Endodermal cell (in vitro differentiated cells): ENCODE measurements around the gene SAP30. TPM values are rescaled to one million over a fixed set of nuclear protein-coding genes. Genes with fewer than 3 reads are reported as not detected.

Experiments used
- DNase-seq: peaks from one replicate; pipeline ENCODE4 v3.0.0-alpha.2; 2017
- H3K27ac ChIP-seq: 2 replicates; pipeline ENCODE4 v1.5.1; 2013; ENCODE audit warnings: mild to moderate bottlenecking, low read depth, low read length, moderate library complexity
- H3K27me3 ChIP-seq: 2 replicates; pipeline ENCODE4 v1.6.1; 2013; ENCODE audit warnings: mild to moderate bottlenecking, low read length, moderate library complexity; ENCODE audit not compliant: insufficient read depth, control insufficient read depth, poor library complexity, severe bottlenecking
- H3K36me3 ChIP-seq: 2 replicates; pipeline ENCODE4 v1.7.0; 2013; ENCODE audit warnings: mild to moderate bottlenecking, low read length, moderate library complexity; ENCODE audit not compliant: control insufficient read depth, insufficient read depth
- H3K4me1 ChIP-seq: one replicate; pipeline ENCODE4 v1.7.0; 2013; ENCODE audit warnings: low read length; ENCODE audit not compliant: control insufficient read depth, insufficient read depth
- H3K4me3 ChIP-seq: 2 replicates; pipeline ENCODE4 v1.5.1; 2013; ENCODE audit warnings: mild to moderate bottlenecking, low read length, moderate library complexity
- H3K9ac ChIP-seq: 2 replicates; pipeline ENCODE4 v1.6.1; 2013; ENCODE audit warnings: mild to moderate bottlenecking, low read length, moderate library complexity; ENCODE audit not compliant: poor library complexity, severe bottlenecking; ENCODE audit errors: extremely low read depth
- H3K9me3 ChIP-seq: 2 replicates; pipeline ENCODE4 v1.6.1; 2013; ENCODE audit warnings: mild to moderate bottlenecking, low read length, moderate library complexity; ENCODE audit not compliant: control insufficient read depth
- H3K27ac Mint-ChIP-seq: 2 replicates; pipeline ENCODE4 v1.8.0; 2020; ENCODE audit warnings: mixed read lengths
- H3K27me3 Mint-ChIP-seq: 2 replicates; pipeline ENCODE4 v1.8.0; 2021; ENCODE audit warnings: mild to moderate bottlenecking, mixed read lengths; ENCODE audit not compliant: insufficient read depth
- H3K36me3 Mint-ChIP-seq: 2 replicates; pipeline ENCODE4 v1.8.0; 2020; ENCODE audit warnings: low read depth, mixed read lengths
- H3K4me1 Mint-ChIP-seq: 2 replicates; pipeline ENCODE4 v1.8.0; 2020; ENCODE audit warnings: mixed read lengths
- H3K4me3 Mint-ChIP-seq: 2 replicates; pipeline ENCODE4 v1.8.0; 2020; ENCODE audit warnings: mild to moderate bottlenecking, moderate library complexity, mixed read lengths
- H3K9me3 Mint-ChIP-seq: 2 replicates; pipeline ENCODE4 v1.8.0; 2020; ENCODE audit warnings: mild to moderate bottlenecking, mixed read lengths
- WGBS, 2 experiments: methylation state at CpG; one replicate each; pipeline versions ENCODE4 v1.1.5 to v1.1.7; 2013; ENCODE audit warnings: missing lambda C conversion rate in 2 of 2, mixed read lengths in 1 of 2; ENCODE audit not compliant: insufficient coverage in 1 of 2, insufficient read length in 1 of 2; 5-methylcytosine and 5-hydroxymethylcytosine counted together
- total RNA-seq, 2 donors: library from RNA; stranded (reverse); fragmentation: NEBNext Ultra II Directional in 1 of 2; extraction: Animal tissue kit (Norgen Biotek cat#: 25700) in 1 of 2; gene quantifications; 2 replicates in 1 of 2; 3 replicates in 1 of 2; pipeline ENCODE4 v1.2.1, GENCODE V29; 2021
- TF ChIP-seq, protein P1 (sequence below): fragments of 200-600 bp; sonication (generic); conservative IDR thresholded peaks from 2 replicates; pipeline ENCODE4 v1.5.0; 2021; ENCODE audit warnings: antibody characterized with exemption, mild to moderate bottlenecking

The SAP30 gene
- total RNA-seq, 2 donors from 2014 or later, result 8.7 to 10.8 TPM

- Mint-ChIP-seq H3K27ac (no peak overlapping the region), H3K27me3 (peaks cover 5% of the 10 kb centered on the region), H3K4me1 (no peaks in the 10 kb centered on the region), H3K36me3 (no peaks in the 10 kb centered on the region), H3K4me3 (no peak overlapping the region), H3K9me3 (no peaks in the 10 kb centered on the region)
- TF ChIP-seq, protein P1, sequence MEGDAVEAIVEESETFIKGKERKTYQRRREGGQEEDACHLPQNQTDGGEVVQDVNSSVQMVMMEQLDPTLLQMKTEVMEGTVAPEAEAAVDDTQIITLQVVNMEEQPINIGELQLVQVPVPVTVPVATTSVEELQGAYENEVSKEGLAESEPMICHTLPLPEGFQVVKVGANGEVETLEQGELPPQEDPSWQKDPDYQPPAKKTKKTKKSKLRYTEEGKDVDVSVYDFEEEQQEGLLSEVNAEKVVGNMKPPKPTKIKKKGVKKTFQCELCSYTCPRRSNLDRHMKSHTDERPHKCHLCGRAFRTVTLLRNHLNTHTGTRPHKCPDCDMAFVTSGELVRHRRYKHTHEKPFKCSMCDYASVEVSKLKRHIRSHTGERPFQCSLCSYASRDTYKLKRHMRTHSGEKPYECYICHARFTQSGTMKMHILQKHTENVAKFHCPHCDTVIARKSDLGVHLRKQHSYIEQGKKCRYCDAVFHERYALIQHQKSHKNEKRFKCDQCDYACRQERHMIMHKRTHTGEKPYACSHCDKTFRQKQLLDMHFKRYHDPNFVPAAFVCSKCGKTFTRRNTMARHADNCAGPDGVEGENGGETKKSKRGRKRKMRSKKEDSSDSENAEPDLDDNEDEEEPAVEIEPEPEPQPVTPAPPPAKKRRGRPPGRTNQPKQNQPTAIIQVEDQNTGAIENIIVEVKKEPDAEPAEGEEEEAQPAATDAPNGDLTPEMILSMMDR, result no peak
- H3K27me3 ChIP-seq, result no peaks in the 10 kb centered on the region
- H3K27ac ChIP-seq, result no peak overlapping the region
- no peak overlapping the region for H3K9ac ChIP-seq
- no peak for DNase-seq
- H3K4me1 ChIP-seq, result no peaks in the 10 kb centered on the region
- H3K4me3 ChIP-seq, result no peak overlapping the region
- no peaks in the 10 kb centered on the region for H3K36me3 ChIP-seq
- H3K9me3 ChIP-seq, result no peaks in the 10 kb centered on the region
These were observed 47.1 kb downstream of the SAP30 start for GRCh38 chr4:173417833-173418232.

GRCh38 chr4:173418639-173419038, 47.9 kb downstream of the SAP30 start:
- H3K4me3 ChIP-seq, result no peak overlapping the region
- no peaks in the 10 kb centered on the region for H3K4me1 ChIP-seq
- H3K27ac ChIP-seq, result no peak overlapping the region
- no peaks in the 10 kb centered on the region for H3K4me1 Mint-ChIP-seq
- 89% methylated on average over 1 of the region's 3 CpGs; no CpG with 5 or more reads in 1 of the 2 experiments for WGBS, 2 experiments
- H3K9me3 Mint-ChIP-seq, result no peaks in the 10 kb centered on the region
- peaks cover 5% of the 10 kb centered on the region for H3K27me3 Mint-ChIP-seq
- DNase-seq, result no peak
- H3K9ac ChIP-seq, result no peak overlapping the region
- TF ChIP-seq, protein P1, result no peak
- no peaks in the 10 kb centered on the region for H3K36me3 Mint-ChIP-seq
- no peaks in the 10 kb centered on the region for H3K9me3 ChIP-seq
- no peaks in the 10 kb centered on the region for H3K27me3 ChIP-seq
- no peak overlapping the region for H3K4me3 Mint-ChIP-seq
- no peak overlapping the region for H3K27ac Mint-ChIP-seq
- H3K36me3 ChIP-seq, result no peaks in the 10 kb centered on the region

- H3K27ac Mint-ChIP-seq, result no peak overlapping the region
- 80% methylated on average over 4 of the region's 4 CpGs; no CpG with 5 or more reads in 1 of the 2 experiments for WGBS, 2 experiments
- TF ChIP-seq, protein P1, result peak; percentile 79
- Histone ChIP-seq H3K9me3 (no peaks in the 10 kb centered on the region), H3K27me3 (no peaks in the 10 kb centered on the region), H3K4me3 (no peak overlapping the region), H3K27ac (no peak overlapping the region), H3K36me3 (no peaks in the 10 kb centered on the region), H3K4me1 (no peaks in the 10 kb centered on the region), H3K9ac (no peak overlapping the region)
- H3K36me3 Mint-ChIP-seq, result no peaks in the 10 kb centered on the region
- H3K27me3 Mint-ChIP-seq, result peaks cover 5% of the 10 kb centered on the region
- no peaks in the 10 kb centered on the region for H3K4me1 Mint-ChIP-seq
- H3K4me3 Mint-ChIP-seq, result no peak overlapping the region
- no peak for DNase-seq
- no peaks in the 10 kb centered on the region for H3K9me3 Mint-ChIP-seq
These were observed 49.6 kb downstream of the SAP30 start for GRCh38 chr4:173420324-173420752.
